DMS114 treated with DMSO at 0.1 percent for 48 hours (cell line): ENCODE data around the gene DRG1.
A peak's percentile ranks its signal among the peaks of the same experiment; 100 is the strongest.
"Not testable (repeated sequence)": the region's sequence is repeated elsewhere in the genome, so short reads cannot be mapped to it uniquely, and the experiment has no call there.

Experiments
- DNase-seq: peaks from one replicate; lab custom pipeline; 2025; ENCODE audit not compliant: unreplicated experiment; lab: John Stamatoyannopoulos, UW

Gene DRG1, protein sequence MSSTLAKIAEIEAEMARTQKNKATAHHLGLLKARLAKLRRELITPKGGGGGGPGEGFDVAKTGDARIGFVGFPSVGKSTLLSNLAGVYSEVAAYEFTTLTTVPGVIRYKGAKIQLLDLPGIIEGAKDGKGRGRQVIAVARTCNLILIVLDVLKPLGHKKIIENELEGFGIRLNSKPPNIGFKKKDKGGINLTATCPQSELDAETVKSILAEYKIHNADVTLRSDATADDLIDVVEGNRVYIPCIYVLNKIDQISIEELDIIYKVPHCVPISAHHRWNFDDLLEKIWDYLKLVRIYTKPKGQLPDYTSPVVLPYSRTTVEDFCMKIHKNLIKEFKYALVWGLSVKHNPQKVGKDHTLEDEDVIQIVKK

DNA sequence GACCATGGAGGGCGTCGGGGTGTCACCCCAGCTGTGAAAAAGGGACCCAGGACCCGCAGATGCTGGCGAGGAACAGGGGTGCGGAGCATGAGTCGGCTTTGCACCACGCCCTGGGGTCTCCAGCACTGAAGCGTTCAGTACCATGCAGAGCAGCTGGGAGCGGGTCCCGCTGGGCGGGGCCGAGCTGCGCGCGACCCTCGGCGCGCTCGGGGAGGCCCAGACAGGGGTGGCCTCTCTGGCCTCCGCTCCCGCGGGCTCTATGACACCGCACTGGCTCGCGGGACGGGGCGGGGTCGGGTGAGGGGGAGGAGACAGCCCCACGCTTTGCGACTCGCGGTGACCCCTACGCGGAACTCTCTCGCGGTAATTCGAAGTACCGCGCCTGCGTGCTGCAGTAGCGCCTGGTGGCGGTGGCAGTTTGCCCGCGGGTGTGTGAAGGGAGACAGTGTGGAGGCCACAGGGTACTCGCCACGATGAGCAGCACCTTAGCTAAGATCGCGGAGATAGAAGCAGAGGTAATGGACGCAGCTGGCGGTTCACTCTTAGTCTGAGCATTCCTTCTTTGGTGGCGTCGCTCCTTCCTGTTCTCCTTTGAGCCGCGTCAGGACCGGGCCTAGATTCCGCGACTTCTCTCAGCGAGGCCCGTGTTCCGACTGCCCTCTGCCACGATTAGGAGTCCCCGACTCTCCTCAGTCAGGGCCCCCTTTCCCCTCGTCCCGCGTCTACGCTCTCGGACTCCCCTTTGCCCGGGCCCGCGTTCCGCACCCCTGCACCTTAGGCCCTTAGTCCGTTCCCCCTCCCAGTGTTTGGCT is at the start of gene DRG1:
TSS of gene DRG1 (plus strand) at position 394 of the 812 bp plus-strand sequence. CDS start at position 474, 80 bp downstream.
- peak; percentile 84 for DNase-seq

DNA sequence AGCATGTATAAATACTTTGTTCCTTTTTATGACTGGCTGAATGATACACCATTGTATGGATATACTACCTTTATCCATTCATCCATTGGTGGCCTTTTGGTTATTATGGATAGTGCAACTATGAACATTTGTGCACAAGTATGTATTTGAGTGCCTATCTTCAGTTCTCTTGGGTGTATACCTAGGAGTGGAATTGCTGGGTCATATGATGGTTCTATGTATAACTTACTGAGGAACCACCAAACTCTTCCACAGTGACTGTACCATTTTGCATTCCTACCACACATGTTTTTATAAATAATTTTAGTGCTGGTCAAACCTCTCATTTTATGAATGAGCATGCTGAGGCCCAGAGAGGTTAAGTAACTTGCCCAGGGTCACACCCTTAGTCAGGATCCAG is 49.4 kb upstream of the DRG1 start:
- no peak for DNase-seq

DNA sequence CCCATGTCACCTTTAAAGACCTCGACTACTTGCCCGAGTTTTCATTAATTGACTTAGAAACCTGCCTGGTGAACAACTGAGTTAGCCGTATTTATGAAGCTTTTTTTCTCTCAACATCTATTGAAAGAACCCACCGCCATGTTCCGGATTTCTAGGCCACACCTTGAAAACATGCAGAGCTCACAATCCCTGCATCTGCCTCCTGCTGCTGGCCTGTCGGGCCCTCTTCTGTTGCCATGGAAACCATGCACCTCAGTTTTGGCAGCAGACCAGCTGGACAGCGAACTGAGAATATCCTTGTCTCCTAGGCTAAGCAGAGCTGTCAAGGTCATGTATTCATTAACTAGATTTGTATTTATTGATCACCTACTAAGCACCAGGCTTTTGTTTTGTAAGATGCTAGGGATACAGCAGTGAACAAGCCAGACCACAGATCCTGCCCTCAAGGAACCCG is 49.0 kb upstream of the DRG1 start:
- DNase-seq: no peak

DNA sequence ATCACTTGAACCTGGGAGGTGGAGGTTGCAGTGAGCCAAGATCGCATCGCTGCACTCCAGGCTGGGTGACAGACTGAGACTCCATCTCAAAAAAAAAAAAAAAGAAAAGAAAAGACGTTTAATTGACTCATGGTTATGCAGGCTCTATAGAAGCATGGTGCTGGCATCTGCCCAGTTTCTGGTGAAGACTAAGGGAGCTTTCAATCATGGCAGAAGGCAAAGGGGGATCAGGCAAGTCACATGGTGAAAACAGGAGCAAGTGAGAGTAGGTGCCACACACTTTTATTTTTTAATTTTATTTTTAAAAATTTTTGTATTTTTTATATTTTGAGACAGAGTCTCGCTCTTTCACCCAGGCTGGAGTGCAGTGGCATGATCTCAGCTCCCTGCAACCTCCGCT is 44.9 kb upstream of the DRG1 start:
- DNase-seq: no peak

DNA sequence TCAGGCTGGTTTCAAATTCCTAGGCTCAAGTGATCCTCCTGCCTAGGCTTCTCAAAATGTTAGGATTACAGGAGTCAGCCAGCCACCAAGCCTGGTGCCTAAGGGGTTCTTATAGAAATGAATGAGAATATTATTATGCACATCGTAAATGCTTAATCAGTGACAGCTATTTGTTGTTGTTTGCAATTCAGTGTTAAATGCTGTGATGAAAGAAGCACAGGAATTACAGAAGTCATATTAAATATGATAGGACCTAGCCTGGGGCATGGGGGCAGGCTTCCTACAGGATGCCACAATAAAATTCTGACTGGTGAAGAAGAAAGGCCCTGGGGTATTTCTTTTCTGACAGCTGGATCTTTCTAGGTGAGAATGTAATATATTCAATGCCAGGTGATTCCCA is 39.4 kb upstream of the DRG1 start:
- no peak for DNase-seq

DNA sequence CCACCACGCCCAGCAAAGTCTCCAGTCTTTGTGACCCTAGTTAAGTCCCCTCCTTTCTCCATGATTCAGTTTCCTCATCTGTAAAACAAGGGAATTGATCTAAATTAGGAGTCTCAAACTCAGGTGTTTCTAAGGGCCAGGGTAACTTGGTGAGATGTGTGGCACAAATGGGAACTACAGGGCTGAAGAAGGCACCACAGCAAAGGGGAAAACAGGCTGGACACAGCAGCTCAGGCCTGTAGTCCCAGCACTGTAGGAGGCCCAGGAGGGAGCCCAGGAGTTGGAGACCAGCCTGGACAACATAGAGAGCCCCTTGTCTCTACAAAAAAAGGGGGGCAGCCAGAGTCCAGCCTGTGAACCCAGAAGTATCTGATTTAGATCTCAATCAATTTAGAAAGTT is 37.7 kb upstream of the DRG1 start:
- DNase-seq: no peak

DNA sequence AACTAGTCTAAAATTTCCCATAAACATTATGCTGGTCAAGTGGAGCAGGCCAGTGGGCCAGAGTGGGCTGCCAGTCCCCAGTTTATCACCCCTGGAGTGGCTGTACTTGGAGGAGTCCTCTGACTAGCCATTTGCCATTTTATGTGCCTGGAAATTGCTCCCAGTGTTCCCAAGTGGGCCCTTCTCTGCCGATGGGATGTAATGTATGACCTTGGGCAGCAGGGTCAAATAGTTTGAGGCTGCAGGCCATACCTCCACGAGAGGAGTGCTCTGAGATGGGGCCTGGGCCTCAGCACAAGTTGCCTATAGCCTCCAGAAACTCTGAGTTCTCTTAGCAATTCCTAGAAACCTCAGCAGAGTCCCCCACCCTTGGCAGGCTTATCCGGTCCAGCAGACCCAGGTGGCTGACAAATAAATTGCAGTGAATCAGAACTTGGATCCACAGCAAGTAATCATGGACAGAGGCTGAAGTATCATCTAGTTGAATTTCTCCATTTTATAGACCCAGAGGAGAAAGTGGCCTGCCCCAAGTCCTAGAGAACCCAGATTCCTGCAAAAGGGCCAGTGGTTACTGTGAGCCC is 35.4 kb upstream of the DRG1 start:
- DNase-seq: no peak

DNA sequence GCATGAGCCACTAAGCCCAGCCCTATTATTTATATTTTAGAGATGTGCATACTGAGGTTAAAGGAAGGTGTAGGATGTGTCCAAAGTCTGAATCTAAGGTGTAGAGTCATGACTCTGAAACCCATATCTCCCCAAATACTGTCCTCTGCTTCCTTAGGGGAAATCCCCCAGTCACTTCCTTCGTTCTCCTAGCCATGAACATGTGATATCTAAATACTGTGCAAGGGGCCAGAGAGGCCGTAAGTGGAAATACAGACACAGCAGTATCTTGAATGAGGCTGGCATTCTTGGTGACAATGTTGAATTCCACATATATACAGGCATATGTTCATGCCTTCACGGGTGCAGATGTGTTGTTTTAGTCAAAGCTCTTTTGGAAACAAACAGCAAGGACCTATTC is 32.0 kb upstream of the DRG1 start:
- no peak for DNase-seq

DNA sequence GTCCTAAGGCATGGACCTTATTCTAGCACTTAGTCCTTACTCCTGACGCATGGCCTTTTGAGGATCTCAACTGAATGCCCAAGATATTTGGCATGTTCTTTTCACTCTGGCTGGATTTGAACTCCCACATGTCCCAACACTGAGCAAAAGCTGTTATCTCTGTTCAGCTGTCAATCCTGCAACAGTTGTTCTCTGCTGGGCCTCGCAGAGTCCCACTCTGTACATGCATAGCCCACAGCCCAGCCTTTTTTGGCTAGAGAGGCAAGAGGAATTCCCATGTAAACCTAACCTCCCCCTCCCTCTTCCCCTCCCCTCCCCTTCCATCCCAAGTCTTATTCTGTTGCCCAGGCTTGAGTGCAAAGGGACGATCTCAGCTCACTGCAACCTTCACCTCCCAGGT is 21.8 kb upstream of the DRG1 start:
- no peak for DNase-seq

DNA sequence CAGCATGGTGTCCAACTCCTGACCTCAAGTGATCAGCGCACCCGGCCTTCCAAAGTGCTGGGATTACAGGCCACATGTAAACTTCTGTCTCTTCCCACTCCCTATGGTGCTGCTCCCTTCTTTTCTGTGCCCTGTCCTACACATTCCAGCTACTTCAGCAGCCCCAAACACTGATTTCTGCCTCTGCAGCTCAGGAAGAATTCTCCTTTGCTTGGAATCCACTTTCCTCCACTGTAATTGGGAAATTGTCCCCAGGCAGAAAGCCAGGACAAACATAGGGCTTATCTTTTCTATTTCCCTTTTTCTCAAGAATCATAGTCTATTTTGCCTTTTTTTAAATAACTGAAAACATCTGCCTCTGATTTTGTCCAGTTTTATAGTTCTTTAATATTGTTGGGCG is 21.3 kb upstream of the DRG1 start:
- no peak for DNase-seq

DNA sequence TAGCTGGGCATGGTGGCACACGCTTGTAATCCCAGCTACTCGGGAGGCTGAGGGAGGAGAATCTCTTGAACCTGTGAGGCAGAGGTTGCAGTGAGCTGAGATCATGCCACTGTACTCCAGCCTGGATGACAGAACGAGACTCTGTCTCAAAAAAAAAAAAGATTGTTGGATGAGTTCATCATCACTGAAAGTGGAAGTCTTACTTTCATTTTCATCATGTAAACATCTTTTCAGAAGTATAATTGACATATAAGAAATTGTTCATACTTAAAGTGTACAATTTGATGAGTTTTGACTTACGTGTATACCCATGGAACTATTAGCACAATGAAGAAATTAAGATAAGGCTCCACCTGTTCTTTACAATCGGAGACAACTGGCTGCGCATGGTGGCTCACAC is 20.8 kb upstream of the DRG1 start:
- DNase-seq: not testable (repeated sequence)

DNA sequence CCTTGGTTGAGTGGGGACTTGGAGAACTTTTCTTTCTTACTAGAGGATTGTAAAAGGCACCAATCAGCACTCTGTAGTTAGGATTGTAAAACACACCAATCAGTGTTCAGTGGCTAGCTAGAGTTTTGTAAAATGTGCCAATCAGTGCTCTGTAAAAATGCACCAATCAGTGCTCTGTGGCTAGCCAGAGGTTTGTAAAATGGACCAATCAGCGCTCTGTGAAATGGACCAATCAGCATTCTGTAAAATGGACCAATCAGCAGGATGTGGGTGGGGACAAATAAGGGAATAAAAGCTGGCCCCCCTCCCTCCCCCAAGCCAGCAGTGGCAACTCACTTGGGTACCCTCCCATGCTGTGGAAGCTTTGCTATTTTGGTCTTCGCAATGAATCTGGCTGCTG is 5.5 kb upstream of the DRG1 start:
- DNase-seq: no peak

DNA sequence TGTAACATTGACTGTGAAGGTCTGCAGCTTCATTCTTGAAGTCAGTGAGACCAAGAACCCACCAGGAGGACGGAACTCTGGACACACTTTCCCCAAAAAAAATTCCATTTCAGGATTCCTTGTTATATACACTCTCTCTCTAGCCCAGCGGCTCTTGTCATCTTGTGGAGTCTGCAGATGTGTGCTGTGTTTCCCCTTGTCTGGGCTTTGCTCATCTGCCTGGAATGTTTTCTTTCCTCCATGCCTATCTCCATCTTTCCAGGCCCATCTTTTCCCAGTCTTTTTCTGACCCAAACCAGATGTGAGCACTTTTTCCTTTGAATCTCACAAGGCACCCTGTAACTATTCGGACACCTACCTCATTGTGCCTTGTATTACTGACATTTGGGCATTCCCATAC is 5.1 kb upstream of the DRG1 start:
- no peak for DNase-seq

DNA sequence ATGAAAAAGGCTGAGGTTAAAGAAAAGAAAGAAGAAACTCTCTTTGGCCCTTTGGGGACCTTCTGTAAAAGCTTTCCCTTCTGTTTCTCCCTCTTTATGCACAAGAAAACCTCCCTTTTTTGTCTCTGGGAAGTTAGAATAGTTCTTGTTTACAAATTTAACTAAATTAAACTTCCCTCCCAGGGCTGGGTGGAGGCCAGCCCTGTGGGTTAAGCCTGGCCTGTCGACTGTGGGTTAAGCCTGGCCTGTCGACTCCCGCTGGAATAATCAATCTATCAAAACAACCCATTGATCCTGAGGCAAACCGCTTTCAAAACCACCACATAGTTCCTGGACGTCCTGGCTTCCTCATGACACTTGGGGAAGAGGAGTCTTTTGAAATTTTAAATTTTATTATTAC is 1.2 kb upstream of the DRG1 start:
- no peak for DNase-seq

DNA sequence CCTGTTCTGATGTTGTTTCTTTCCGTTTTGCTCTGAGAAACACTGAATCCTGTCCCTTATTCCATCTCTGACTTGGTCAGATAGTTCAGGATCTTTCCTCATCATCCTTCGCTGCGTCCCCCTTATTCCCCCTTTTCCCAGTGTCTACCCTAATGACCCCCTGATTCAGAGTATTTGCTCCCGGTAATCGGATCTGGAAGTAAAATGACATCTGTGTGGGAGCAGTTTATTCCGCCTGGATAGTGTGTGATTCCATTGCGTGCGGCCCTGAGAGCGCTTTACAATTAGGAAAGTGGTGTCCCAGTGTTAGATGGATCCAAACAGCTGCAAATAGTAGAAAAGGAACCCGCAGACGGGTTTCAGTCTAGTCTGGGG is 606 bp downstream of the DRG1 start:
- no peak for DNase-seq

DNA sequence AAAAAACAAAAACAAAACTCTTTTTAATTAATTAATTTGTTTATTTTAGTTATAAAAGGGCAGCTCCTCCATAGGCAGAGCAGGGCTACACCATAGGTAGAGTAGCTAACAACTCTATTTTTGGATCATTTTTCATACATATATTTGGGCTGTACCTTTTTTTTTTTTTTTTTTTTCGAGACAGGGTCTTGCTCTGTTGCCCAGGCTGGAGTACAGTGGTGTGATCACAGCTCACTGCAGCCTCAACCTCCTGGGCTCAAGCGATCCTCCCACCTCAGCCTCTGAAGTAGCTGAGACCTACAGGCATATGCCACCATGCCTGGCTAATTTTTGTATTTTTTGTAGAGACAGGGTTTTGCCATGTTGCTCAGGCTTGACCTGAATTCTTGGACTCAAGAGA is 2.9 kb downstream of the DRG1 start:
- DNase-seq: not testable (repeated sequence)

DNA sequence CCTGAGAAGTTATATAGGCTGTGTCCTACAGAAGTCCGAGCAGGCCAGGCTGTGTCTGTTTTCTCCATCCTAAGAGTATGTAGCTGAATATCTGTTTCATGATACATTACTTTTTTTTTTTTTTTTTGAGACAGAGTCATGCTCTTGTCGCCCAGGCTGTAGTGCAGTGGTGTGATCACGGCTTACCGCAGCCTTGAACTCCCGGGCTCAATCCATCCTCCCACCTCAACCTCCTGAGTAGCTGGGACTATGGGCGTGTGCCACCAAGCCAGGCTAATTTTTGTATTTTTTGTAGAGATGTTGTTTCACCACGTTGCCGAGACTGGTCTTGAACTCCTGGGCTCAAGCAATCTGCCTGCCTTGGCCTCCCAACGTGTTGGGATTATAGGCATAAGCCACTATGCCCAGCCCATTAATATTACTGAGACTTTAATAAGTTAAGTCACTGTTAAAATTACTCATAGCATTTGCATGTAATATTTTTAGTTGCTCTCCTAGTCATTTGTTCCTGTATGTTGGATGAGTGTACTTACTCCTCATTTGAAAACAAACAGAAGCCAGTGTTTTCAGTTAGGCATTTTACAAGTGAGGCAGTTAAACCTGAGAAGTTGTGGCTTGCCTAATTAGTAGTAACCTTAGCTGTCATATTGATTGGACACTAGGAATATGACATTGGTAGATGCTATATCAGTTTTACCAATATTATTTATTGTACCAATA is 26.1 kb downstream of the DRG1 start:
- DNase-seq: no peak

DNA sequence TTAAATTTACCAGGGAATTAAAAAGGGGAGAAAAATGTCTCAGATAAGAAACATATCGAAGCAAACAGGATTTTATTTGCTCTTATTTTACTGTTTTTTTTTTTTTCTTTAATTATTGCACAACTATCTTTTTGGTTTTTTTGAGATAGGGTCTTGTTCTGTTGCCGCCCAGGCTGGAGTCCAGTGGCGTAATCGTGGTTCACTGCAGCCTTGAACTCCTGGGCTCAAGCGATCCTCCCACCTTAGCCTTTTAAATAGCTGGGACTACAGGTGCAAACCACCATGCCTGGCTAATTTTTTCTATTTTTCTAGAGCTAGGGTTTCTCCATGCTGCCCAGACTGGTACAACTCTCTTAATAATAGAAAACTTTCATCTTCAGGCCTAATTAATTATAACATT is 32.5 kb downstream of the DRG1 start:
- DNase-seq: no peak

DNA sequence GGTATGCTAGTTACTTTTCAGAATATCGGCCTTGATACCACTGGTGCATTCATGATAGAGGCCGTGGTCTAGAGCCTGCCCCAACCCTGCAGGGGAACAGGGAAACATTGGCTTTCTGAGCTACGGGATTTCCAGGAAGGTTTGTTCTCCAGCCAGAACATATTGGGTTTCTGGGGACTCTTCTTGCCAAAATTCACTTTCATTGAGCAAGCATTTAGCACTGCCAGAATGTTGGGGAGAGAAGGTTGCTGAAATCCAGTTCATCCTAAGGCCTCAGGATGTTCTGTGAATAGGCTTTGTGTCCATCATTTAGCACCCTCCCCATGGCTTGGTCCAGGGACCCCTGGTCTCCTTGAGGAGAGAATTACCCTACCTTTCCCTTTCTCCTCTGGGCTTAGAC is 36.7 kb downstream of the DRG1 start:
- DNase-seq: no peak

DNA sequence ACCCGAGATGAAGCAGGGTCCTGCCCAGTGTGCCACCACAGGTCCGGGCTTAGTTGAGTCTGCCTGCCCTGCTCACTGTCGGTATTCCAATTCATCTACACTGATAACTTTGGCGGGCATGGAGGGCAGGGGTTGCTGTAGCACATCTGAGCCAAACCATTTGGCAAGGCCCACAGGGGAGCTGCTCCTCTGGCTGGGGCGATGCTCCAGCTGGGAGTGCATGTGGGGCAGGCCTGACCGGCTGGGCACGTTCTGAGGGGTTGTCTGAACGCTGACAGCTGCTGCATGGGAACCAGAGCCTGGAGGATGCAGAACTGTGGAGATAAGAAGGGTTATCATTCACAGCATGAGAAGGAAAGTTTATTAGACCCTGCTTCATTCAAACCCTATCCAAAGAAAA is 40.4 kb downstream of the DRG1 start:
- no peak for DNase-seq

DNA sequence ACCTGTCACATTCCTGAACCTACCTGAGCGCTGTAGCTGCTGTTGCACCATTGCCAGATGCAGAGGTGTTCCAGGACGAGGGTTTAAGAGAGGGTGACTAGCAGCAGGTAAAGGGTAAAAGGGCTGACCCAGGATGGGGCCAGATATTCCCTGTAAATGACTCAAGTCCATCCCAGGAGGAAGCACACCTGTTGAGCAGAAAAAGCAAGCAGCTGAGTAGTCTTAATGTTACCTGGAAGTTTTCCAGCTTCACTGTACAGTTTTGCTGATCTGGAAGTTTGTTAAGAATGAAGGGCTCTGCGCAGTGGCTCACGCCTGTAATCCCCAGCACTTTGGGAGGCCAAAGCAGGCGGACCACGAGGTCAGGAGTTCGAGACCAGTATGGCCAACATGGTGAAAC is 41.3 kb downstream of the DRG1 start:
- no peak for DNase-seq
